Kidney (tissue), 14 donors: ENCODE measurements around the gene SFMBT2. TPM values are rescaled to one million over a fixed set of nuclear protein-coding genes. Genes with fewer than 3 reads are reported as not detected.

Source experiments
- DNase-seq, 5 donors: peaks; one replicate each; pipeline ENCODE4 v3.0.0-alpha.2; 2013 to 2020
- FAIRE-seq: peaks from 2 replicates; lab custom pipeline; 2012; peaks lifted over from hg19 to GRCh38; lab: Jason Lieb, UNC
- H3K27ac ChIP-seq, 2 donors: one replicate each; pipeline ENCODE4 v1.7.0; 2013; ENCODE audit warnings: low read depth in 2 of 2, low read length in 2 of 2, inconsistent platforms in 1 of 2
- H3K27me3 ChIP-seq: one replicate; pipeline ENCODE4 v1.7.1; 2013; ENCODE audit warnings: low read length, inconsistent platforms; ENCODE audit not compliant: control insufficient read depth, insufficient read depth
- H3K36me3 ChIP-seq, 3 donors: one replicate each; pipeline versions ENCODE4 v1.7.0 to v1.7.1; 2013; ENCODE audit warnings: low read length in 3 of 3, control low read depth in 1 of 3, inconsistent platforms in 1 of 3; ENCODE audit not compliant: insufficient read depth in 3 of 3, control insufficient read depth in 2 of 3
- H3K4me1 ChIP-seq, 3 donors: one replicate each; pipeline versions ENCODE4 v1.7.0 to v1.7.1; 2013; ENCODE audit warnings: low read length in 3 of 3, inconsistent platforms in 1 of 3, low read depth in 1 of 3; ENCODE audit not compliant: control insufficient read depth in 2 of 3, insufficient read depth in 2 of 3
- H3K4me3 ChIP-seq, 3 donors: one replicate each; pipeline versions ENCODE4 v1.7.0 to v1.8.1; 2013; ENCODE audit warnings: low read length in 3 of 3, control low read depth in 1 of 3, inconsistent platforms in 1 of 3
- H3K9ac ChIP-seq, 3 donors: one replicate each; pipeline versions ENCODE4 v1.7.0 to v1.7.1; 2013; ENCODE audit warnings: low read length in 3 of 3, control low read depth in 1 of 3, inconsistent platforms in 1 of 3
- H3K9me3 ChIP-seq, 3 donors: one replicate each; pipeline versions ENCODE4 v1.7.0 to v1.7.1; 2013; ENCODE audit warnings: low read length in 3 of 3, control low read depth in 1 of 3, inconsistent platforms in 1 of 3; ENCODE audit not compliant: control insufficient read depth in 2 of 3, insufficient read depth in 1 of 3
- CTCF ChIP-seq: IDR thresholded peaks from 3 replicates; pipeline ENCODE4 v1.5.1; 2012; ENCODE audit warnings: mild to moderate bottlenecking, moderate library complexity, borderline replicate concordance; ENCODE audit not compliant: insufficient read depth; ENCODE audit errors: extremely low read depth
- intact Hi-C: fragments of 100-400 bp; cut with DNase I; formaldehyde crosslinking; loops from one replicate; pipeline ENCODE4 v1.11.1; 2022
- polyA plus RNA-seq: library from polyadenylated mRNA; stranded (reverse); fragments of 350-450 nt; fragmentation: Illumina TruSeq; extraction: RNeasy Lipid Tissue Mini Kit (QIAGEN cat#74804); gene quantifications from one replicate; pipeline ENCODE4 v1.2.3, GENCODE V29; 2014; ENCODE audit warnings: low read depth, low replicate concordance; ENCODE audit not compliant: insufficient read depth
- total RNA-seq: library from RNA; stranded (reverse); fragmentation: NEBNext Ultra II Directional; extraction: Animal tissue kit (Norgen Biotek cat#: 25700); gene quantifications from one replicate; pipeline ENCODE4 v1.2.1, GENCODE V29; 2021
- donor health status: control.
- donor health status: control.
- donor health status: control.
- donor health status: control.
- donor health status: control.
- donor health status: DM: yes; HTN: yes; CAD: no.
- donor health status: Normal renal cell carcinoma (clear cell type).

The SFMBT2 gene
- total and polyA plus RNA-seq, 2 donors from 2014 or later, result 1.2 to 15.3 TPM

GRCh38 chr10:7409732-7410168, 1.1 kb downstream of the SFMBT2 start:
- Histone ChIP-seq H3K27me3 (peaks cover 22% of the 10 kb centered on the region), H3K27ac (peak overlapping the region; percentile 0 to 65), H3K9me3 (no peaks in the 10 kb centered on the region), H3K4me1 (peaks cover 0 to 22% (median 0%) of the 10 kb centered on the region in 3 donors), H3K9ac (peak overlapping the region; percentile 52 to 73 (median 67)), H3K4me3 (peak overlapping the region; percentile 66 to 88 (median 76)), H3K36me3 (no peaks in the 10 kb centered on the region)
- intact Hi-C loops, result loop anchor here (10.0 kb wide), 2 partner anchors 145 to 735 kb away; no protein-coding TSS in a partner anchor
- DNase-seq (peak in 2 of 5 donors; percentile 17 to 53), FAIRE-seq (no peak)
- TF ChIP-seq CTCF, result no peak

GRCh38 chr10:7409045-7409731, 1.6 kb downstream of the SFMBT2 start:
- DNase-seq (peak; percentile 44 to 80 (median 62)), FAIRE-seq (no peak)
- no peak for TF ChIP-seq CTCF
- no peaks in the 10 kb centered on the region for H3K36me3 ChIP-seq
- peaks cover 0 to 22% (median 0%) of the 10 kb centered on the region in 3 donors for H3K4me1 ChIP-seq
- H3K9ac ChIP-seq, result peak overlapping the region in 2 of 3 donors; percentile 36 to 73
- H3K27ac ChIP-seq, result peak overlapping the region; percentile 0 to 50
- H3K4me3 ChIP-seq, result peak overlapping the region; percentile 66 to 88 (median 76)
- intact Hi-C loops, result loop anchor here (10.0 kb wide), 1 partner anchor 144 kb away; no protein-coding TSS in a partner anchor
- no peaks in the 10 kb centered on the region for H3K9me3 ChIP-seq
- peaks cover 19% of the 10 kb centered on the region for H3K27me3 ChIP-seq

- FAIRE-seq (no peak), DNase-seq (peak; percentile 72 to 90 (median 81))
- Histone ChIP-seq H3K4me1 (peaks cover 0 to 22% (median 0%) of the 10 kb centered on the region in 3 donors), H3K27ac (peak overlapping the region; percentile 55 to 92), H3K36me3 (no peaks in the 10 kb centered on the region), H3K27me3 (peaks cover 17% of the 10 kb centered on the region), H3K9ac (peak overlapping the region; percentile 15 to 73 (median 51)), H3K4me3 (peak overlapping the region; percentile 57 to 88 (median 72)), H3K9me3 (no peaks in the 10 kb centered on the region)
- TF ChIP-seq CTCF, result peak; percentile 44
- intact Hi-C loops, result loop anchor here (10.0 kb wide), 1 partner anchor 144 kb away; no protein-coding TSS in a partner anchor
Measured at GRCh38 chr10:7408291-7409044, 2.4 kb downstream of the SFMBT2 start.
